ENCODE data around the gene ACOD1.

ACOD1 gene

DNA sequence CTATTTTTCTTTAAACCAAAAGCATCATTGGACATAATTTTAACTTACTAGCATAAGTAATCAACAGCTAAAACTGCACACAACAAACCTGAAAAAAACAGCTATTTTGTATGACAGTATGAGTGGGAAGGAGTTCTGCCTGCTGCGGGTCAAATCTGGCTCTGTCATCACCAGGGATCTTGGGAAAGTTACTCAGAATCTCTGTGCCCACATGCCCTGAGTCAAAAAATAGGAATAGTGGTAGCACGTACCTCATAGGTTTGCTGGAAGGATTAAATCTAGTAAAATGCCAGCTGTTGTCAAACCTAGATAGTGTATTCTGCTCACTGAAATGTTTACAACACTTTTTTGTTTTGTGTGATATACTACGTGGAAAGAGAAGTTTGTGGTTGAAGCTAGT is 44.7 kb downstream of the ACOD1 start:
- Mint-ChIP-seq H3K4me1 (peaks cover 59% of the 10 kb centered on the region), H3K27me3 (no peaks in the 10 kb centered on the region), H3K36me3 (peaks cover 5% of the 10 kb centered on the region), H3K9me3 (no peaks in the 10 kb centered on the region), H3K4me3 (peak overlapping the region; percentile 98), H3K27ac (peak overlapping the region; percentile 97)

DNA sequence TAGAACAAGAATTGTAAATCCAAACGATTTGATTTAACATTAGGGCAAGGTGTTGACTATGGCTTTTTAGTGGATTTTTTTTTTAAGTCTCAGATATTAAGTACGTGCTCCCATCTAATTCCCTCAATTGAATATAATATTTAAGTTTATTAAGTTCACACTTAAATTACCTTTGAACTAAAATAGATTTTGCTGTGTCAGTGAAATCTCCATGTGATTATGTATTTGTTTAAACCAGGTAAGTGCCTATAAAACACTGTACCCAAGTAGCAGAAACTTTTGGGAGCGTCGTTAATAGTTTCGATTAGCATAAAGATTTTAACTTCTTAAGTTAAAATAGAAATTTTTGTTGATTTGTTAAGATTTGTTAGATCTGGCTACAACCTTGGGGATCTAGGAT is 45.2 kb downstream of the ACOD1 start:
- H3K27ac Mint-ChIP-seq, result peak overlapping the region; percentile 44
- H3K27me3 Mint-ChIP-seq, result no peaks in the 10 kb centered on the region
- H3K4me1 Mint-ChIP-seq, result peaks cover 64% of the 10 kb centered on the region
- H3K9me3 Mint-ChIP-seq, result no peaks in the 10 kb centered on the region
- H3K4me3 Mint-ChIP-seq, result peak overlapping the region; percentile 98
- peaks cover 6% of the 10 kb centered on the region for H3K36me3 Mint-ChIP-seq

DNA sequence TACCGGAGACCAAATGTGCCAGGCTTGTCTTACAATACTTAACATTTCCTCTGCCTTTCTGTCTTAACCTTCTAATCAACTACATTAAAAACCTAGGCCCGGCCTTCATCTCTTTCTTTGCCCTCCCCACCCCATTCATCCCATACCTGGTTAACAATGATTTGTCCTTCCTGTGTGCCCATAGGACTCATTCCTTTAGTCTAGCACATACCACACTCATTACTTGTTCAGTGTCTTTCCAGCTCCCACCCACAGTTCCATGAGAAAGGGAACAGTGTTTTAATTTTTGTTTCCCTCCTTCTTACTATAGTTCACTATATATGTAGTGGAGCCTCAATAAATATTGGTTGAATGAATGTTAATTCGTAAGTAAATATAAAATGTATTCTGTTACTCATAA is 46.0 kb downstream of the ACOD1 start:
- H3K36me3 Mint-ChIP-seq, result peaks cover 11% of the 10 kb centered on the region

DNA sequence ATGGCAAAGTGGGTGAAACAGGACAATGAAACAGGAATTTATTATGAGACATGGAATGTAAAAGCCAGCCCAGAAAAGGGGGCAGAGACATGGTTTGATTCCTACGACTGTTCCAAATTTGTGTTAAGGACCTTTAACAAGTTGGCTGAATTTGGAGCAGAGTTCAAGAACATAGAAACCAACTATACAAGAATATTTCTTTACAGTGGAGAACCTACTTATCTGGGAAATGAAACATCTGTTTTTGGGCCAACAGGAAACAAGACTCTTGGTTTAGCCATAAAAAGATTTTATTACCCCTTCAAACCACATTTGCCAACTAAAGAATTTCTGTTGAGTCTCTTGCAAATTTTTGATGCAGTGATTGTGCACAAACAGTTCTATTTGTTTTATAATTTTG is 52.2 kb downstream of the ACOD1 start:
- peaks cover 50% of the 10 kb centered on the region for H3K4me1 Mint-ChIP-seq
- no peaks in the 10 kb centered on the region for H3K9me3 Mint-ChIP-seq
- H3K27ac Mint-ChIP-seq, result no peak overlapping the region
- peaks cover 11% of the 10 kb centered on the region for H3K36me3 Mint-ChIP-seq
- H3K27me3 Mint-ChIP-seq, result no peaks in the 10 kb centered on the region
- no peak overlapping the region for H3K4me3 Mint-ChIP-seq

More for the DNA sequence above, 46.0 kb downstream of the ACOD1 start:
- Mint-ChIP-seq H3K27me3 (no peaks in the 10 kb centered on the region), H3K9me3 (no peaks in the 10 kb centered on the region), H3K27ac (peak overlapping the region; percentile 65), H3K4me3 (peak overlapping the region; percentile 98), H3K4me1 (peaks cover 66% of the 10 kb centered on the region)

DNA sequence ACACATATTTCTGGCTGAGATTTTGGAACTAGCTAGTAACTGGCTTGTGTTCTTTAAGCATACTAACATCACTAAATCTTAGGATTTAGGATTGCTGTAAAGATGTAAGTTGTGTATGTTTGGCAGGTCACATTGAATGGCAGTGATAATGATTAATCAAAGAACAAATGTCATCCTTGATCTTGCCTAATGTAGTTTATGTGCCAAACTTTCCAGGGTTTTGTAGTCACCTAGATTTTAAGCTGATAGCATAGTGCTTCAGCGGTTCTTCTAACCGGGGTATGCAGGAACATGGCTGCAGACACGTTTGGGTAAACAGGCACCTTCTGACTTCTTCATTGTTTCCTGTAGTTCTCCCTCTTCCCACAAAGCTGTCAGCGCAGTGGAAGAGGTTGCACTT is 53.2 kb downstream of the ACOD1 start:
- Mint-ChIP-seq H3K4me1 (peaks cover 50% of the 10 kb centered on the region), H3K36me3 (peaks cover 8% of the 10 kb centered on the region), H3K27ac (peak overlapping the region; percentile 84), H3K4me3 (no peak overlapping the region), H3K9me3 (no peaks in the 10 kb centered on the region), H3K27me3 (no peaks in the 10 kb centered on the region)

DNA sequence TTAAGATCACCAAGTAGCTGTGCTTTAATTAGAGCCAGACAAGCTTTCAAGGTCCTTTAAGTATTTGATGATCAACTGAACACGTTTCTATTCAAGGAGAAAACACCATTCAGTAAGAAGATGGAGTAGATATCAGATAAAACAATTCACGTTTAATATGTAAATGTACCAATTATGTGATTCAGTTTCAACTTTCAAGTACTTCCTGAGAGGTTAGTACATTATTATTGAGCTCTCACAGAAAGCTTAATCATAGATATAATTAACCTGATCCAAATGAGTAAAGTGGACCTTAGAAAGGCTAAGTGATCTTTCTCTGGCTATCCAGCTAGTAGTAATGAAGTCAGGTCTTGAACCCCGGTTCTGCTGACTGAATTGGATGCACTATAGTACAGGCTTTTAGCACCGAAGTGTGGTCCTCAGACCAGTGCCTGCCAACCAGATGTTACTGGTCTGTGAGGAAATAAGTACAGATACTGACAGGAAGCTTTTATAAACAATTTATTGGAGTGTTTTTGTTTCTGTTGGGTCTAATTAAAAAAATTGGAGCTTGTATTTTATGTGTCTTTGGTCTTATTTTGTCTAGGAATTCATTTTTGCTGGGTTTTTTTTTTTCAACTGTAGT is 53.8 kb downstream of the ACOD1 start:
- Mint-ChIP-seq H3K9me3 (no peaks in the 10 kb centered on the region), H3K36me3 (peaks cover 6% of the 10 kb centered on the region), H3K4me3 (no peak overlapping the region), H3K27me3 (no peaks in the 10 kb centered on the region), H3K27ac (peak overlapping the region; percentile 86), H3K4me1 (peaks cover 50% of the 10 kb centered on the region)

DNA sequence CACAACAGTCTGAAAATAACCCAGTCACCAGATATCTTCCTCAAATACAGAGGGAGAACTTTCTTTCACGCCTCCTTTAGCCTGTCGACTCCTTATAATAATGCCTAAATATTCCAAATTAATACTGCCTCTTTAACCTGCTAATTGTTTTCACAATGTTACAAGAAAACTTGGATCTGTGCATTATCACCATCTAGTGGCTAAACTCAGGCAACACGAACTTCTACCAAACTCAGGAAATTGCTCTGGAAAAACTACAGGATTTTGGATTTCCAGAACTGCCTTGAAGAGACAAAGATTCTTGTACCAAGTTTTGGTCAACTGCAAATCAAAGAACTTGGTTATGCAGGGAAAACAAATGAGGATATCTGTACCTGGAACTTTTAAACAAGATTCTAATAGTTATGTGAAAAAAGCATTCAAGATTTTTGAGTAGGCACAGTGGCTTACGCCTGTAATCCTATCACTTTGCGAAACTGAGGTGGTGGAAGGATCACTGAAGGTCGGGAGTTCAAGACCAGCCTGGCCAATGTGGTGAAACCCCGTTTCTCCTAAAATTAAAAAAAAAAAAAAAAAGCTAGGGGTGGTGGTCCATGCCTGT is 54.4 kb downstream of the ACOD1 start:
- H3K27ac Mint-ChIP-seq, result peak overlapping the region; percentile 86
- peaks cover 51% of the 10 kb centered on the region for H3K4me1 Mint-ChIP-seq
- H3K4me3 Mint-ChIP-seq, result no peak overlapping the region
- no peaks in the 10 kb centered on the region for H3K9me3 Mint-ChIP-seq
- H3K27me3 Mint-ChIP-seq, result no peaks in the 10 kb centered on the region
- H3K36me3 Mint-ChIP-seq, result peaks cover 6% of the 10 kb centered on the region

All from activated naive CD4-positive, alpha-beta T cell treated with anti-CD3 and anti-CD28 coated beads, Interleukin-2, amount 50 U/mL, for 24 hours (primary cell).